Activated T-cell treated with anti-CD3 and anti-CD28 coated beads for 48 hours (primary cell): ENCODE data around the gene PDK1.
"Not testable (repeated sequence)": the region's sequence is repeated elsewhere in the genome, so short reads cannot be mapped to it uniquely, and the experiment has no call there.

Source experiments
- DNase-seq: peaks from one replicate; pipeline ENCODE4 v3.0.0-alpha.2; 2020; ENCODE audit warnings: low read depth

Gene PDK1

DNA sequence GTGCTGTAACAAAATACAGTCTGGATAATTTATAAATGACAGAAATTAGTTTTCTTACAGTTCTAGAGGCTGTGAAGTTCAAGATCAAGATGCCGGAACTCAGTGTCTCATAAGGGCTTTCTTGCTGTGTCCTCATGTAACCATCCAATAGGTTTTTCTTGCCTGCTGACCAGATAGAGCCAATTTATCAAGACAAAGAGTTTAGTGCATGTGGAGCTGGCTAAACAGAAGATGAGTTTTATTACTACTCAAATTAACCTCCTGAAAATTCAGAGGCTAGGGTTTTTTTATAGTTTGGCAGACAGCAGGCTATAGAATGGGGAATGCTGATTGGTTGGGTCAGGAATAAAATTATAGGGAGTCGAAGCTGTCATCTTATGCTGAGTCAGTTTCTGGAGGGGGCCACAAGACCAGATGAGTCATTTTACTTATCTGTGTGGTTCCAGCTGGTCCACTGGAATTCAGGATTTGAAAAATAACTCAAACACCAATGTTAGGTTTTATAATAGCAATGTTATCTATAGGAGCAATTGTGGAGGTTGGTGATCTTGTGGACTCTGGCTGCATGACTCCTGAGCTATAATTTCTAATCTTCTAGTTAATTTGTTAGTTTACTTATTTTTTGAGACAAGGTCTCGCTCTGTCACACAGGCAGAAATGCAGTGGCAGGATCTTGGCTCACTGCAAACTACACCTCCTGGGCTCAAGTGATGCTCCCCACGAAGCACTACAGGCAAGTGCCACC is 3.2 kb upstream of the PDK1 start:
- DNase-seq = no peak

DNA sequence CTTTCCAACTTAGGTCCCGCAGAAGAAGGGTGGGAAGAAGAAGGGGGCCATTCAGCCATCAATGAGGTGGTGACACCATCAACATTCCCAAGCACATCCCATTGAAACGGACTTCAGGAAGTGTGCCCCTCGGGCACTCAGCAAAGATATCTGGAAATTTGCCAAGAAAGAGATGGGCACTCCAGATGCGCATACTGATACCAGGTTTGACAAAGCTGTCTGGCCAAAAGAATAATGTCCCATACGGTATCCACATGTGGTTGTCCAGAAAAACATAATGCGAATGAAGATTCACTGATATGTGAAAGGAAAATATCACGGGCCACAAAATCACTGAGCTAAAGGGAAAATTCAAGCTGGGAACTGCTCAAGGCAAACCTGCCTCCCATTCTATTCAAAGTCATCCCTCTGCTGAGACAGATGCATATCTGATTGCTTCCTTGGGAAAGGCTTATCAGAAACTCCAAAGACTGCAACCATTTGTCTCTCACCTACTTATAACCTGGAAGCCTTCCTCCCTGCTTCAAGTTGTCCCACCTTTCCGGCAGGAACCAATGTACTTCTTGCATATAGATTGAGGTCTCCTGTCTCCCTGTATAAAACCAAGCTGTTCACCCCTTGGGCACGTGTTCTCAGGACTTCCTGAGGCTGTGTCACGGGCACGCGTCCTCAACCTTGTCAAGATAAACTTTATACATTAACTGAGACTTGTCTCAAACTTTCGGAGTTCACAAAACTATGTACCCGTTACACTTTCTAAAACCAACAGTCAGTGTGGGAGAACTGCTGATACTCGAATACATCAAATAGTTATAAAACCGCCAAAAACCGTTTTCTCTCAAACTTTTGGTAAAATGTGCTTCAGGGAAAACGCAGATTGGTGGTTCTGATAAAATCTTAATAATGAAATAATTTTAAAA is 1.3 kb upstream of the PDK1 start:
- no peak for DNase-seq

DNA sequence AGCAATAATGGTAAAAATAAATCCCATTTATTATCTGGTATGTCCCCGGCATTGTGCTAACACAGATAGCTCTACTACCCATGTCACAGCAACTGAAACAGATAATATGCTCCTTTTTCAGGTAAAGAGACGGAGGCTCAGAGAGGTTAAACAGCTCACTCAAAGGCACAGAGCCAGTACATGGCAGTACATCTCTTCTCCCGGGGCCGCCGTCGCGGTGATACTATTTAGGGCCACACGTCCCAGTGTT is 693 bp upstream of the PDK1 start:
- DNase-seq = no peak

DNA sequence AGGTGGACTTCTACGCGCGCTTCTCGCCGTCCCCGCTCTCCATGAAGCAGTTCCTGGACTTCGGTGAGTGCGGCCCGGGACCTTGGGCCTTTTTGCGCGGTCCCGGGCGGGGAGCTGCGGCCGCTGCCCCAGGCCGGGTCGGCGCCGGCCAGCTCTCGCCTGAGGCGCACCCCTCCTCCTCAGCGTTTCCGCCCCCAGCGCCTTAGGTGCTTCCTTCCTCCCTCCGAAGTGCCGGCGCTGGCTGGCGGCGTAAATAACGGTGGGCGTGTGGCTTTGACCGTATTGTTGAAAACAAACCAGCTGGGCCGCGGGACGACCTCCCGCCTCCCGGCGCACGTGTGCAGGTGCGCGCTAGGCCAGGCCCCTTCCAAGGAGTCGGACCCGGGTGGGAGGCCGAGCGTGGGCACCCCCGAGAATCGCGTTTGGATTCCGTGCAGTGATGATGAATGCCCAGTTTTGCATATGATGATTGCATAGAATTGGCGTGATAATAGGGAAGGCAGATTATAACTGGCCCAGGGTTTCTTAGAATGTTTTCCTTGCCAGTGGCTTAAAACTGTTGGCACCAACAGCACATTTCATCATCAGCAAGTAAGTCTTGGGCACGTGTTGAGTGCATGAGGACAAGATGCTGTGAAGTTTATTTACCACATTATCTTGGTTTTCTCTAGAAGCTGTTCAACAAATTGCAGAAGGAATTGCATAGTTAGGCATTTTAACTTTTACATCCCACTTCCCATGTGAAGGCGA is 569 bp downstream of the PDK1 start:
- peak; percentile 65 for DNase-seq

DNA sequence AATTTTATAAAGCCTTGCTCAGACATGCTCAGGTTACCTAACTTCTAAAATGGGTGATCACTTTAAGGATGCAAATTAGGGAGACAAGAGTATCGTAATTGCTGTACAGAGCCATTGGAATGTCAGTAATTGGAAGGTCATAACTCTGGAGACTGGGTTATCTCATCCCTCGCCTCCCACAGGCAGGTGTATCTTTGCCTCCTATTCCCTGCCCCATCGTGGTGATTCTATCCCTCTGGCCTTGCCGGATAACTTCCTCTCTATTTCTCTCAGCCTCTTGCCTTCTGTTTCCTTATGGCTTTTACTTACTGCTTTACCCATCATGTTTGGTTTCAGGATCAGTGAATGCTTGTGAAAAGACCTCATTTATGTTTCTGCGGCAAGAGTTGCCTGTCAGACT is 2.5 kb downstream of the PDK1 start:
- DNase-seq = no peak

DNA sequence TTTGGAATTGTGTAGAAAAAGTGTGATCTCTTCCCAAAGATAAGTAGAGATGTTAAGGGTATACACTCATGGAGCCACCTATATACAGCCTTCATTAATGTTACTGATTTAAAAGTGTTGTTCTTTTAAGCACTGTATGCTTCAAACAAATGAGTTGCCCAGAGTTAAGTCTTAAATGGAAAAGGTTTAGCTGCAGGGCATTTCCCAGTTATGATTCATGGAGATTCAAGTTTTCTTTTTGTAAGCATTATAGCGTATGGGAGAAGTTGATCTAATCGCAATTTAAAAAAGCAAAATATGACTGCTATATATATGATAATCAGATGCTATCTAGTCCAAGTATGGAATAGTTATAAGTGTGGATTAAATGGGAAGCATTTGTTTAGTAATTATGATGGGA is 4.8 kb downstream of the PDK1 start:
- no peak for DNase-seq

DNA sequence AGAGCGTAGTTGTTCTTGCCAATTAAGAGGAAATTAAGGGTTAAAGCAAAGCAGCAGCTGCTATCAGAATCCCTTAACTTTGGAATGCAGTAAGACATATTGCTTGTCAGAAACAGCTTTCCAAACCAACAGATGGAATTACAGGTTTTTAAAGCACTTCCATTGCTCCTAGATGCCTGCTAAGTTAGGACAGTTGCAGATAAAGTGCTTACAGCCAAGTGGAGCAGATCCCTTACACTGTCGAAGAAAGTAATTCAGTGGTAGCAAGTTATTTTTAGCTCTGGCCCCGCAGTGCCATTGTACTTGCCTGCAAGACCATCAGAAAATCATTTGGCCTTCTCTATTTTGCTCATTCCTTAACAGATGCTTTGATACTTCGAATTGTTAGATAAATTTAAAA is 5.4 kb downstream of the PDK1 start:
- DNase-seq = no peak

DNA sequence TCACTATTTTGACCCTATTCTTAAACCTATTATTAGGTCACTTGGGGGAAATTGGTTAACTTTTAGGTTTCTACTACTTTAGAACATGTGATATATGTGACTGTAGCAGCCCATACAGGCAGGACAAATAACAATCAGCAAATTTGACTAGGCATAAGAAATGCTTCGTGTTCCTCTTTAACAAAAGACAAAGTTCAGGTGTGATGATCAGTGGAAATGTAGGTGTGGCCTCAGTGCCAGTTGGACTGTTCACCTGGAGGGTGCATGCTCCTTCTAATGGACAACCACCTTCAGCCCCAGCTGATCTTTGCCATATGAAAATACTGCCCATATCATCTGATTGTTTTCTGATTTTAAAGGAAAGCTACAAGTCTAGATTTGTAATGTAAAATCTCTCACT is 6.4 kb downstream of the PDK1 start:
- DNase-seq = no peak

DNA sequence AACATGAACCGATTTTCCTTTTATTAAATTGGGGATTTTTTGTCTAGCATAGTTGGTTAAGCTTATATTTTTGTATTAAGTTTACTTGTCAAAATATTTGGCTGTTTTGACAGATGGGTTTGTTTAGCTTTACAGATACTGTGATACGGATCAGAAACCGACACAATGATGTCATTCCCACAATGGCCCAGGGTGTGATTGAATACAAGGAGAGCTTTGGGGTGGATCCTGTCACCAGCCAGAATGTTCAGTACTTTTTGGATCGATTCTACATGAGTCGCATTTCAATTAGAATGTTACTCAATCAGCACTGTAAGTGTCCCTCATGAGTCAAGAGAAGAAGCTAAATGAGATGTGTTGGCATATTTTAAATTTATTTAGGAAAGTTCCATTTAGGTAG is 8.5 kb downstream of the PDK1 start:
- no peak for DNase-seq

DNA sequence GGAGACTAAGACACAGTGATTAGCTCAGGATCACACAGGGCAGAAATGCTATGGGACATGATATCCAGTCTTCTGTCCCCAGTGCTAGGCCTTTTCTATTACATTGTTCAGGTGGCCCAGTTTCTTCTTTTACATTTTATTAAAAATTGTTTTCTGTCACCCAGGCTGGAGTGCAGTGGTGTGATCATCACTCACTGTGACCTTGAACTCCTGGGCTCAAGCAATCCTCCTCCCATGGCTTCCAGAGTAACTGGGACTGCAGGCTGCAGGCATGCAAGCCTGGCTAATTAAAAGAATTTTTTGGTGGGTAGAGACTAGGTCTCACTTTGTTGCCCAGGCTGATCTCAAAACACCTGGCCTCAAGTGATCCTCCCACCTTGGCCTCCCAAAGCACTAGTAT is 15.4 kb downstream of the PDK1 start:
- DNase-seq = no peak

DNA sequence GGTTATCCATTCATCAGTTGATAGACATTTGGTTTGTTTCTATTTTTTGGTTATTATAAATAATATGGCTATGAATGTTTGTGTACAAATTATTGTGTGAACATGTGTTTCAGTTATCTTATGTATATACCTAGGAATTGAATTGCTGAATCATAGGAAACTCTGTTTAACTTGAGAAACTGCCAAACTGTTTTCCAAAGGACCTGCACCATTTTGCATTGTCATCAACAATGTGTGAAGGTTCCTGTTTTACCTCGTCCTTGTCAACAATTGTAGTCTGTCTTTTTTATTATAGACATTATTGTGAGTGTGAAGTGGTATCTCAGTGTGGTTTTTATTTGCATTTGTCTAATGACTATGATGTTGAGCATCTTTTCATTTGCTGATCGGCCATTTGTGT is 17.1 kb downstream of the PDK1 start:
- DNase-seq = no peak

DNA sequence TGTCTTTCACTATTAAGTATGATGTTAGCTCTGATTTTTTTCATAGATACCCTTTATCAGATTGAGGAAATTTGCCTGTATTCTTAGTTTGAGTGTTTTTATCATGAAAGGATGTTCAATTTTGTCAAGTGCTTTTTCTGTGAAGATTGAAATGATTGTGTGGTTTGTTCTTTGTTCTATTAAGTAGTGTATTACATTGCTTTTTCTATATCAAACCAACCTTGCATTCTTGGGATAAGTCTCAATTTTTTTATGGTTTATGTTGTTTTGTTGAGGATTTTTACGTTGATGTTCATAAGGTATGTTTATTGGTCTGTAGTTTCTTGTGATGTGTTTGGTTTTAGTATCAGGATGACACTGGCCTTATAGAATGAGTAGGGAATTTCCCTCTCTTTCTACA is 19.1 kb downstream of the PDK1 start:
- no peak for DNase-seq

DNA sequence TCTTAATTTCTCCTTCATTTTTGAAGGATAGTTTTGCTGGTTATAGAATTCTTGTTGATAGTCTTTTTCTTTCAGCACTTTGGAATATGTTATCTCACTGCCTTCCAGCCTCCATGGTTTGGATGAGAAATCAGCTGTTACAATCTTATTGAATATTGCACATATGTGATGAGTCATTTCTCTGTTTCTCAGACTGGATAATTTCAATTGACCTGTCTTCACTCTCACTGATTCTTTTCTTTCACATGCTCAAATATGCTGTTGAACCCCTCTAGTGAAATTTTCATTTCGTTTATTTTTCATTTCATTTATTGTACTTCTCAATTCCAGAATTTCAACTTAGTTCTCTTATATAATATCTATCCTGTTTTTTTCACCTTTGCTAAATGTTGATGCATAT is 22.2 kb downstream of the PDK1 start:
- DNase-seq = no peak

DNA sequence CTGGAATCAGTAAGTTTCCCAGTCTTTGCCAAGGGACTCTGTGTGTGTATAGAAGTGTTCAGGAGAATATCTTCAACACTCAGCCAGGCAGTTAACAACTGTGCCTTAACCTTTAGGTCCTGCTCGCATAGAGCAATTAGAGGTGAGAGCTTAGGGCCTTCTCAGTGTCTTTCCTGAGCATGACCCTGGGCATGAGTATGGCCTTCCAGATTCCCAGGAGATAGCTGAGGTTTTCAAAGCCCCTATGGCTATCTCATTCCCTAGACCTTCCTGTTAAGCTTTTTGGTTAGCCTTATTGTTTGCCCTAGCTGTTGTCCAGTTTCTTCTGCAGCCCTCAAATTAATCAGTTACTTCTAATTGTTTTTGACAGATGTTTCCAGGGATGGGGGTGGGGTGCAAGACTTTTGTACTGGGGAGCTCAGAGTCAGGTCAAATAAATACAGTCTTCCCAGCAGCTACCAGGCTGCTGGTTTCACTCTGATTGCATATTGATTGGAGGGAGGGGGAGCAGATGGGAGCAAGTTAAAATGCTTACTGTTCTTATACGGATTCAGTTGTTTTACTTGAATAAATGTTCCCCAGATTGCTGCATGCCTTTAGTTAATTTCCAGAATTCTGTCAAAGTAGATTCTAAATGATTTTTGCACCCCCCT is 23.1 kb downstream of the PDK1 start:
- no peak for DNase-seq

DNA sequence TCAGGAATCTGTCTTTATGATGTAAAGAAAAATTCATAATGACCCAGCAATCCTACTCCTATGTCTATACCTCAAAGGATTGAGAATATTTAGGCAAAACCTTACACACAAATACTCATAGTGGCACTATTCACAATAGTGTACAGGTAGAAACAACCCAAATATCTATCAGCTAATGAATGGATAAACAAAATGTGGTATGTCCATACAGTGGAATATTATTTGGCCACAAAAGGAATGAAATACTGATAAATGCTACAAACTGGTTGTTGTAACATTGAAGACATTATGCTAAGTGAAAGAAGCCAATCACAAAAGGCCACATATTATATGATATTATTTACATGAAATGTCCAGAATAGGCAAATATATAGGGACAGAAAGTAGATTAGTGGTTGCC is 24.7 kb downstream of the PDK1 start:
- DNase-seq = no peak

DNA sequence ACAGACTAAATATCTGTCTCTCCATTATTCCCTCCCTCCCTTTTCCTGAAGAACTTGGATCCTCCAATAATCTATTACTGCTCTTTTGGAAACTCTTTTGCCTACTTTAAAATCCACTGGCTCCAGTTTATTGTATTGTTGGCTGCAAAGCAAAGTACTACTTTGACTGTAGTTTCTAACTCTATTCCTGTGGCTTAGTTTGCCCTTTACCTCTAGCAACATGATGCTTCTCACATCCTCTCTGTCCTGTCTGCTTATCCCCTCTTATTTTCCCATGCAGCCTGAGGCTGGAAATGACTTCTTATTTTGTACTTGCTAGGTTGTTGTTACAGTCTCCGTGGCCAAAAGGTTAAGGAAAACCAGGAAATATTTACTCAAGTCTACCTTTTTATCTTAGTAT is 26.8 kb downstream of the PDK1 start:
- no peak for DNase-seq

DNA sequence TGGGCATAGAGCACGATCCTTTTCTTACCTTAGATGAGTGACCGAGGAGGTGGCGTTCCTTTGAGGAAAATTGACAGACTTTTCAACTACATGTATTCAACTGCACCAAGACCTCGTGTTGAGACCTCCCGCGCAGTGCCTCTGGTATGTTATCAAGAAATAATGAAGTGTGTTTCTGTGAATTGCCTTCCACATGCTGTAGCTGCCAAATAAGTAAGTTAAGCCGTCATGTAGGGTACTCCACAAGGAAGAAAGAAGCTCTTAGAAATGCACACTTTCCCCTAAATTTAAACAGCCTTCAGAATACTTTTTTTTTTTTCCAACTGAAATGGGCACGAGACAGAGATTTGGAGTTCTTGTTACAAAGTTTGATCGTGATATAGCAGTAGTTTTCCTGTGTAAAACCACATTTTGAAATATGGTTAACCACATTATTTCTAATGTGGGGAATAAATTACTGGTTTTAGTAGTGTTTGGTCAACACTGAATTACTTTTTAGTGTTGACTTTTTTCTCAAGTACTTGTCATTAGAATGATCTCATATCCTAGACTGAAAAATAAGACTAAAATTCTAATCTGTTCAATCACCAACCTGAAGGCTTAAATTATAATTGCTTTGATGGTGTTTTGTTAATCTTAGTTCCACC is 30.5 kb downstream of the PDK1 start:
- DNase-seq = no peak

DNA sequence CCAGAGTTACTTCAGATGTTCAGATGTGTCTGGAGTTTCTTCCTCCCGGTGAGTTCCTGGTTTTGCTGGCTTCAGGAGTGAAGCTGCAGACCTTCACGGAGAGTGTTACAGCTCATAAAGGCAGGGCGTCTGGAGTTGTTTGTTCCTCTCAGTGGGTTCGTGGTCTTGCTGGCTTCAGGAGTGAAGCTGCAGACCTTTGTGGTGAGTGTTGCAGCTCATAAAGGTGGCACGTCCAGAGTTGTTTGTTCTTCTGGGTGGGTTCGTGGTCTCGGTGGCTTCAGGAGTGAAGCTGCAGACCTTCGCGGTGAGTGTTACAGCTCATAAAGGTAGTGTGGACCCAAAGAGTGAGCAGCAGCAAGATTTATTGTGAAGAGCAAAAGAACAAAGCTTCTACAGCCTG is 31.3 kb downstream of the PDK1 start:
- peak; percentile 12 for DNase-seq

DNA sequence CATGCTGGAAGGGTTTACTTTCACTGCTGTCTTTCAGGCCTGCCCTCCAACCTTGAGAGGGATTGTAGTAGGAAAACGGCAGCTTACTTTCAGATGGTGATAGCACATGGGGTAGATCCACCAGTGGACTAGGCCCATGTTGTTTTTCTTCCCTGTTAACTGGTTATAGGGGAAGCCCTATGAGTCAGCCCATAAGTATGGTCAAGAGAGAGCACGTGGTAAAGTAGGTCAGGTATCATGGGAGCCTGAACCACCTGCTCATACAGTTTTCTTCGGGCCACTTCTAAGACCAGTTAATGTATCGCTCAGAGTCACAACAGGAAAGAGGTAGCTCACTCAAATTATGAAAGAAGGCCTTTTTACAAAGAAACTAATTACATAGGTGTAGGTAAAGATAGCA is 33.0 kb downstream of the PDK1 start:
- no peak for DNase-seq

DNA sequence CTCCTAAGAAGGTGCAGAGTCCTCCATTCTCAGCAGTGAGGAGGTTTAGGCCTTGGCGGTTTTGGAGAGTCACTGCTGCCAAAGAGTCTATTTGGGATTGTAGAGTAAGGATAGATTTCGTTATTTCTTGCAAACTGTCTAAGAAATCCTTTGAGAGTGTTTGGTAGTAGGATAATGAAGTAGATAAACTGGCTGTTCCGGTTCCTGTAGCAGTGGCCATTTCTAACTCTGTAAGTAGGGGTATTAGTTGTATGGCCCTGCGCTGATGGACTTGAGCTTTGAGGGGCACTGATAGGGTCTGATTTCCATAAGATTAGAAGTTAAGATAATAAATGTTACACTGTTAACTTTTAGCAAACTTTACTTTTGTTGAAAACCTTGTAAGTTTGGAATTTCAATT is 35.5 kb downstream of the PDK1 start:
- not testable (repeated sequence) for DNase-seq

DNA sequence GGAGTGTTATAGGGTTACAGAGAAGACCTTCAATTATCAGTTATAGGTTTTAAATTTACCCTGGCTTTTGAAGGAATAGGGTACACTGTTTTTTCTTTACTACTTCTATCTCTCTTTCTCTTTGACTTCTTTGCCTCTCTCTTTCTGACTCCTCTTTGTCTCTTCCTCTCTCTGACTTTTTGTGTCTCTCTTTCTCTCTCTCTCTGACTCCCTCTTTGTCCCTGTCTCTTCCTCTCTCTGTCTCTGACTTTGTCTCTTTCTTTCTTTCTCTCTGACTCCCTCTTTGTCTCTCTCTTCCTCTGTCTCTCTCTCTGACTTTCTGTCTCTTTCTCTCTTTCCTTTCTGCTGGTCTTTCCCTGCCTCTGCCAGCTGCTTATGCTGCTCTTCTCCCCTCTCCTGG is 36.3 kb downstream of the PDK1 start:
- DNase-seq = not testable (repeated sequence)

DNA sequence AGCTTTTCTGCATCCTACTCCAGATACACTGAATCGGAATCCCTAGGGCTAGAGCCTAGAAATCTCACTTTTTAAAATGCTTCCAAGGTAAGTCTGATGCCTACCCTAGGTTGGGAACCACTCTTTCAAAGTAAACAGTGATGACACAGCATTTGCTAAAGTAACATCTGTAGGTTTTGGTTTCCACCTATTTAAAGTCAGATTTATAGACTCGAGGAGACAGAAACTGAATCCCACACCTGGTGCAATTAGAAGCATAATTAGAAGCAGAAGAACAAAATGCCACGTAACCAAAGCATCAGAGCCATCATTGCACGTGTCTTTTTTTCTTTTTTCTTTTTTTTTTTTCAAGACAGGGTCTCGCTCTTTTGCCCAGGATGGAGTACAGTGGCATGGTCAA is 40.9 kb downstream of the PDK1 start:
- no peak for DNase-seq
